Right lung (tissue), 10 donors: ENCODE data around the gene MRPL3. TPM values are rescaled to one million over a fixed set of nuclear protein-coding genes. Genes with fewer than 3 reads are reported as not detected.

Experiments
- DNase-seq, 2 donors: peaks; one replicate each; pipeline ENCODE4 v3.0.0-alpha.2; 2013
- long read RNA-seq, 8 donors: transcript quantifications; one replicate each; lab custom pipeline, GENCODE V29; 2026
- polyA plus RNA-seq, 5 donors: library from polyadenylated mRNA; unstranded; fragments of 120-200 nt; gene quantifications; one replicate each; pipeline versions ENCODE4 v1.2.1 to v1.2.3, GENCODE V29; 2013; ENCODE audit warnings: inconsistent platforms in 1 of 5, low replicate concordance in 1 of 5; ENCODE audit not compliant: insufficient read length in 5 of 5, insufficient read depth in 1 of 5

The MRPL3 gene
- 10 to 100 TPM; 77.0 to 97.9 (median 87.4) TPM for polyA plus RNA-seq
- long read RNA-seq, donor 1, transcript MRPL3-208 (4 exons, 813 nt): minor isoform, 7 of 73 reads
- long read RNA-seq, donor 1, transcript MRPL3-201 (10 exons, 1,706 nt): major isoform, 48 of 73 reads
- long read RNA-seq, donor 1, partial matches to known transcripts: 16 of 73 reads
- long read RNA-seq, donor 1, other reads (novel, unspliced or antisense): 0 of 73 reads
- long read RNA-seq, donor 2, transcript MRPL3-201 (10 exons, 1,706 nt): major isoform, 33 of 38 reads
- long read RNA-seq, donor 2, partial matches to known transcripts: 5 of 38 reads
- long read RNA-seq, donor 2, other reads (novel, unspliced or antisense): 0 of 38 reads
- long read RNA-seq, donor 3, transcript MRPL3-201 (10 exons, 1,706 nt): major isoform, 39 of 46 reads
- long read RNA-seq, donor 3, partial matches to known transcripts: 5 of 46 reads
- long read RNA-seq, donor 3, other reads (novel, unspliced or antisense): 0 of 46 reads
- long read RNA-seq, donor 4, transcript MRPL3-201 (10 exons, 1,706 nt): major isoform, 19 of 33 reads
- long read RNA-seq, donor 4, transcript MRPL3-208 (4 exons, 813 nt): minor isoform, 8 of 33 reads
- long read RNA-seq, donor 4, partial matches to known transcripts: 6 of 33 reads
- long read RNA-seq, donor 4, other reads (novel, unspliced or antisense): 0 of 33 reads
- long read RNA-seq, donor 5, transcript MRPL3-201 (10 exons, 1,706 nt): major isoform, 46 of 68 reads
- long read RNA-seq, donor 5, partial matches to known transcripts: 17 of 68 reads
- long read RNA-seq, donor 5, other reads (novel, unspliced or antisense): 0 of 68 reads
- long read RNA-seq, donor 6, transcript MRPL3-201 (10 exons, 1,706 nt): major isoform, 49 of 99 reads
- long read RNA-seq, donor 6, partial matches to known transcripts: 42 of 99 reads
- long read RNA-seq, donor 6, other reads (novel, unspliced or antisense): 0 of 99 reads
- long read RNA-seq, donor 7, transcript MRPL3-201 (10 exons, 1,706 nt): major isoform, 31 of 34 reads
- long read RNA-seq, donor 7, partial matches to known transcripts: 0 of 34 reads
- long read RNA-seq, donor 7, other reads (novel, unspliced or antisense): 0 of 34 reads
- long read RNA-seq, donor 8, transcript MRPL3-201 (10 exons, 1,706 nt): major isoform, 18 of 28 reads
- long read RNA-seq, donor 8, transcript MRPL3-208 (4 exons, 813 nt): minor isoform, 5 of 28 reads
- long read RNA-seq, donor 8, partial matches to known transcripts: 5 of 28 reads
- long read RNA-seq, donor 8, other reads (novel, unspliced or antisense): 0 of 28 reads

DNA sequence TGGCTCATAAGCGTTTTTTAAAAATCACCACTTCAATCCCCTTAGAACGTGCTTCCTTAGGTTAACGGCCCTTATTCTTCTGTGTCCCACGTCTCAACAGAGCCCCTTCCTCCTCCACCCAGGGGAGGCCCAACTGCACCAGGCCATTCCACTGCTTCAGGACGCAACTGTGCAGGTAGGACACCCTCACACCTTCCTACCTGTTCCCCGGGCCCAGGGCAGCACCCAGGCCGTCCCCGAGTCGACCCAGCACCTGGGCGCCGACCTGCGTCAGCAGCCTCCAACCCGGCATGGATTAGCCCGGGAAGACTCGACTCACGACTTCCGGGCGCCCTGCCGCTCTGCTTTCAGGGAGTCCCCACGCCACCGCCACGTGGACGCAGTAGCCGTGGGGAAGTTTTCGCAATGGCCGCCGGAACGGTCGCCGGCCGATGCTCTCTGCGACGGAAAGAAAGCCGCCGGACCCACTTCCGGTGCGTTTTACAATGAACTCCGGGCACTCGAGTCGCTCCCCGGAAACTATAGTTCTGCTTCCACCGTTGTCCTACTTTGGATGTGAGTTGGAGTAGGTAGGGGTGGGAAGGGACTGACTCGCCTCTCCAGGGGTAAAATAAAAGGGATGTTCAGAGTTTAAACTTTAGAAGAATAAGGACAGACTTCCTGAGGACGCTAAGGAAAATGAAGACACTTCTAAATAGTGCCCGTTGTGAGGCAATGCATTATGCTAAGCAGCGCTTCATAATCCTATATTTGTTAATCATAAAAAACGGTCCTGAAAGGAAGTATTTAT, at the start of gene MRPL3:
Gene MRPL3 (minus strand): TSS at position 442 of the 790 bp plus-strand sequence. CDS start 150 bp downstream, at position 292.
- DNase-seq: peak; percentile 78 to 82

DNA sequence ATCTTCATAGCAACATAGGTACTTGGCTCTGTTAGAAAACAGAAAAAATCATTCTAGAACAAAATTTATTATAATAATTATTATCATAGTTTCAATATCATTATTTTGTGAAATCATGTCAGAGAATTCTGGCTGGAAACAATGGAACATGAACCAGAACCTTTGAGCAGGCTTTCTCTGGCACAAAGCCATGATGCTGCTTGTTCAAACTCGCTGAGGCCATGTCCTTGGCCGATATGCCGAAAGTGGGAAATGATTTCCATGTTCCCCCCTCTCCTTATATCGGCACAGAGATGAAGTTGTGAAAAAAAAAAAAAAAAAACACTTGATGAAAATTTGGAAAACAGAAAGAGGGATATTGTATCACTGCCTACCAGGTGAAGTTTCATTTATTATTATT, 49.0 kb upstream of the MRPL3 start:
- no peak for DNase-seq

DNA sequence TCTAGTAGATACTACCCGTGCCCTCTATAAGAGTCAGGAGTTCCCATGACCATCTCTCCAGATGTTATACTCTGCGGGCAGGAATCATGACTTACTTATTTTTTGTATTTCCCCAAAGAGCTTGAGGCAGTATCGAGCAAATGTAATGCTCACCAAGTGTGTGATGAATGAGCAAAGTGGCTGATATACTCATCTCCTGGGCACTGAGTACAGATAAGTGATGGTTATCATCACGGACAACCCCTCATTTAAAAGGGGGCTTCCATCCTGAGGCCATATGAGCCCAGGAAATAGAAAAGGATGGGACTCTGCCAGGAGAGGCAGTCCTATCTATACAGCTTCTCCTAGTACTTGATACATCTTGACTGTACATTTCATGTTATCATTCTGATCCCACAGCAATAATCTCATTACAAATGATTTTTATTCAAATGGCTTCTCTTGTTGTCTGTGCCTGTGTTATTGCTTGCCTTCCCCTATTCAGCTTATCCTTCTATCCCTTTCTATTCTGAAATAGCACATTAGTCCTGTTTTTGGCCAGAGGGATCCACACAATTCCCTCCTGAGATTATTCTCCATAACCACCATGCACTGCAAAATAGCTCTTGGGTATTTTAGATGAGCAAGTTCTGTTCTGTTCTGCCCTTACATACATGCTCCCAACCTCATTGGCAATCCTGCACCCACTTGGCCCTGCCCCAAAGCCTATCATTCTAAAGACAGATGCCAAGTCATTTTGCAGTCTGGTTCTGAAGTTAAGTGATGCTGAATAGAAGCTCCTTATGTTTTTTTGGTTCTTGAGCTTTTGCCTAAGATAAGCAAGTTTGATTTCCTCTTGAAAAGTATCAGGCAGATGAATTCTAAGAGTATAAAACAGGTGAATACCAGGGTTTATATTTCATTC, 48.0 kb upstream of the MRPL3 start:
- no peak for DNase-seq

DNA sequence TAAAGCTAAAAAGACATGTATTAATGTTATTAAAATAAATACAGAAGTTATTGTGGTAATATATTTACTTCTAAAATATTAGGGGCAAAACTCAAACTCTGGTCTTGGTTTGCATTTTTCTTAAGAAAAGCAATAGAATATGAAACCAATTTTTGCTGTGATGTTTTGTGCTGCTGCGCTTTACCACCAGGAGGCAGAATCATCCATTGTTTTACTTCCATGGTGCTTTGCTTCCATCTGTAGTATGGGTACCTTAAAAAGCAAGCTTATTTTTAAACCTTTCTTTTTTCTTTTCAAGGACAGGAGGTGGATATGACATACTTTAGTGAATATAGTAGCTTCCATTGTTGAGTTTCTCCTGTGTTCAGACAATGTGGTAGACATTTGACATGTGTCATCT, 46.6 kb upstream of the MRPL3 start:
- DNase-seq: no peak

DNA sequence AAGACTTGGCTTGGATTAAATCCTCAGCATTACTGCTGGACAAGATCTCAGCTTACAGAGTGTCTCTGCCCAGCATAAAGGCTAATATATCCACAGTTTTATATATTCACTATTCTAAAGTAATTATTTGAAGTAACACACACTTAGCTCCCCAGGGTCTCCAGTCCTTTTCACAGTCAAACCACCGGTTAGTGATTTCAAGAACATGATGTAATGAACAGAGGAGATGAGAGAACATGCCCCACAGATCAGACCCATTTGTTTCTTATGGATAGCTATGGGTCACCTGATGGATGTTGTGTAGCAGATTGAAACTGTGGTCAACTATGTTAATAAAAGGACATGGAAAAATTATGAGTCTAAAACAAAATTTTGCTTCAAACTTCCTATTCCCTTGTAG, 44.8 kb upstream of the MRPL3 start:
- DNase-seq: no peak

DNA sequence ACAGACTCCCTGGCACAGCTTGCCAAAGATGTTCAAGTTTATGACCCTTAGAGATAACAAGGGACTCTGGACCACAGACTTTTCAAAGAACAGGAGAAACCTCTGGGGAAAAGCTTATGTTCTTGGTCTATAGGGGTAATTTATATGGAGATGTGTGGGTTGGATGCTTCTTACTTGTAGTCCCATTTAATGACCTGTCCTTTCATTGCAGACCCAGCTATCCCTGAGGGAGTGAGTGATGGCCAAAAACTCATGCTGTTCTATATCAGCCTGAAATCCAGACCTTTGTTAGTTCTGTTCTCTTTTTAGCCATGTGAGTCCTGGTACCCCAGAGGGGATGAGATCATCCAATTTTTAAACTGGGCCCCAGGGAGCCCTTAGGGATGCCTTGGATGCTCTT, 43.7 kb upstream of the MRPL3 start:
- DNase-seq: no peak

DNA sequence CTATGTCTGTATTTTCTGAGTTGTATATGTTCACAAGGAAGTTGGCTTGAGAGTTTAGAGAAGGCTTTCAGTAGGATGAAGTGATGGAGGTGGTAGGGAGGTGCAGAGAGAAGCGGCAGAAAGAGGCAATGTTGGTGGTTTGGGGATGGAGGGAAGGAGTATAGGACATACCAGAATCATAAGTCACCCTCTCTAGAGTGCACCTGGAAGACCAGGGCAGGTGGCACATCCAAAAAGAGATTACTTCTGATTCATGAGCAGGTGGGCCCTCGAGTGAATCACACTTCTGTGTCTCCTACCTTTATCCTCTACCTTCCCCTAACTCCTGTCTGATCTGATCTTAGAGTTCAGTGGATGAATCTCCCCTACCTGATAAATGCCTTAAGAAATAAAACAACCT, 41.8 kb upstream of the MRPL3 start:
- DNase-seq: no peak

DNA sequence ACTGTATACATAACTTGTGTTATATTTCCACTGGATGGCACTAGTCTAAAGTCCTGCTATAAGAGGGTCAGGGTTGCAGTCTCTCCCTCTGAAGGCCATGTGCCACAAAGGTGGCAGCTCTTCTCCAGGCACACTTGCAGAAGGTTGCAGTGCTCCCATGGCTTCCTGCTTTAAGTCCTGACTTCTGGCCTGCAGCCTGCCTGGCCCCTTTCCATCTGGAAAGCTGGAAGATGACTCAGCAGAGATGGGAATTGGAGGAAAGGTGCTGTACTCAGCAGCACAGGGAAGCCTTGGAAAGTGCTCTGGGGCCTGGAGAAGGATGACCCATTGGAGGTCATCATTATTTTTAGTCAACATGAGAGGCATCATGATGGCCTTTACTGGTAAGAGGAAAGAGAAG, 40.9 kb upstream of the MRPL3 start:
- no peak for DNase-seq

DNA sequence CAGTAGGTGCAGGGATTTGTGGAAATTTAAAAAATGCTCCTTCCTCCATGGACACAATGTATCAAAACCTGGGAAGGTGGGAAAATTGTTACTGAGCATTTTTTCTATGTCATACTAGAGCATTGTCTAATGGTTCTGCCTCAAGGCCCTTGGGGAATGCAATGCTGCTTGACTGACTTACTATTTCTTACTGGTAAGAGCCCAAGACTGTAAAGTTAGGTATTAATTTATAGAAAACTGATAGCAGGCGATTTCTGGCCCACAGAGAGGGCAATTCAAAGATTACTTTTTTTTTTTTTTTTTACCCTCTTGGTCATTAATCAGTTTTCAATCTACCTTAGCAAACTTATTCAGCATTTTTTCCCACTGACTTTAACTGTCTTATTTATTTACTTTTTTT, 38.5 kb upstream of the MRPL3 start:
- no peak for DNase-seq

DNA sequence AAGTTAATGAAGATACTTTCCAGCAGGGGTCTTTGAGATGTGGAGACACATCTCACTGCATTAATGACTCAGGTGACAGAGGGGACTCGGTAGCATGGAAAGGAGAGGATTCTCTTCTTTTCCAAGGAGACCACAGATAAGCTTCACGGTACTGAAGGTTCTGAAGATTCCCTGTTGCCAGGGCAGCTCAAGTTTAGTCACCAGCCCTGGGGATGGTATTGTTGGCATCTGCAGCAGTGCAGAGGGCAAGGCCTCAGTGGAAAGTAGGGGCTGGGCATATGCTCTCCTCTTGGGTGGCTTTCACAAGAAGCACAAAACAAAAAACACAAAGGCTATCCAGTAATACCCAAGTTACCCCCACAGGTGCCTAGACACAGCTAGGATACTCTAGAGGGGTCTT, 38.0 kb upstream of the MRPL3 start:
- DNase-seq: no peak

DNA sequence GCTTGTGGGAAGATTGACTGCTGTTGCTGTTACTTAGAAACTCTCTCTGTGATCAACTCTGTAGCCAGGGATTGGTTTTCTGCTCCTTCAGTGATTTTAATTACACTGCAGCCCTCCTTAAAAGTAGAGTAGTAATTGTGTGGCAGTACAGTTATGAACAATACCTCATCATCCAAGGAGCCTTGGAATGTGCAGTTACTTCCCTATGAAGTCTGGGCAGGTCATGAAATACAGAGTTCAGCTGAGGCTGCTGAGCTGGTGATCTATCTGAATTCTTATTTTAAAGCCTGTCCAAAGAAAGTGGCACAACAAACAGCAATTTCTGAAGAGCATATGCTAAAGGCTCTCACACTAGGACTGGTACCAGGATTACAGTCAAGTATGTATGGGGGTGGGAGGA, 37.4 kb upstream of the MRPL3 start:
- DNase-seq: no peak

DNA sequence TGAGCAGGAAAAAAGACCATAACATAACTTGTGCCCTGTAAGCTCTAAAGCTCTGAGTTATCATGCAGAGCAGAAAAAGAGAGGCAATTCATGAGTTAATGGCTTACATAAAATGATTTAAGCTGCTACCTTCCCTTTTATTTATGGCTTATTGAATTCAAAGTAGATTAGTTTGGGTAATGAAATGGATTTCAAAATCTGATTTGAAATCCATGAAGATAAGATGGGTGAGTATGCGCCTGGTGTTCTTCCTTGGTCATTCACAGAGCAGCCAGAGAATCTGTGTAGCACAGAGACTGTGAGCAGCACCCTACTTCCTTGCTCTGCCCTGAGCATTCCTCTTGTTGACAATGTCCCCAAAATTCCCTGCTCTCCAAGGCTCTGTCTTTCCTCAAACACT, 36.2 kb upstream of the MRPL3 start:
- no peak for DNase-seq

DNA sequence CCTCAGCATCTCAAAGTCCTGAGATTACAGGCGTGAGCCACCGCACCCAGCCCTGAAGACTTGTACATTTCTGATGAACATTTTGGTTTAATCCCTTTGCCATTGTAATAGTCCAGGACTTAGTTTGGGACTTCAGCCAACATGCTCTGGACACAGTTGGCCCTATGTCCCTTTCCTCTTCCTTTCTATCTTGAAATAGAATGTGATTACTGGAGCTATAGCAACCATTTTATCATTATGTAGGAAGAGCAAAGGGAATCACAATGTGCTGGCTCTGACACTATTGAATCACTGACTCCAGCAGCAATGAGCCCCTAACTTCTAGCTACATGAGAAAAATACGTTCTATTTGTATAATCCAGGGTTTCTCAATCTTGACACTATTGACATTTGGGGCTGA, 34.8 kb upstream of the MRPL3 start:
- DNase-seq: no peak

DNA sequence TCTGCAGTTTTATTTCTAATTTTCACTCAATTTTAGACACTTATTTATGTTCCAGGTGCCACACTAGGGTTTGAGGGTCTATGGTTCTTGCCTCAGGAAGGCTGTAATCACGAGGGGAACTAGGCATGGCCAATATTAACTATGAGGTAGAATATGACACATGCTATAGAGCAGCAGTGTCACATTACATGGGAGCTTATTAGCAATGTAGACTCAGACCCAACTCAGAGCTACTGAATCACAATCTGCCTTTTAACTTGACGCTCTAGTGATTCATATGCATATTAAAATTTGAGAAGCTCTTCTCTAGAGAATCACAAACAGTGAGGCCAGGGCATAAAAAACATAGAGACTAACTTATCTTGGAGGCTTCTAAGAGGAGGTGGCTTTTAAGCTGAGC, 32.8 kb upstream of the MRPL3 start:
- no peak for DNase-seq

DNA sequence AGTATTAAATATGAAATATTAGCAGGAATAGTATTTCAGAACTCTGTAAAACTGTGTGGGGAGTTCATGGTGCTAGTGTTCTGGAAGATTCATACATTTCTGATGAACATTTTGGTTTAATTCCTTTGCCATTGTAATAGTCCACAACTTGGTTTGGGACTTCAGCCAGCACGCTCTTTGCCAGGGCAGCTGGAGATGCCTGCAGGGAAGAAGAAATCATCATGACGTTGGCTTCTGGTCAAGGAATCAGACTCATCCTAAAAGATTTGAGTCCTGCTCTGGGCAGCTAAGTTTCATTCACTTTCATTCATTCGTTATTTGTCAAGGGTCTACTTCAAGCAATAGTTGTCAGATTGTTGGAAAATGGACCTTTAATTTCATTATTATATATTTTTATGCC, 32.4 kb upstream of the MRPL3 start:
- no peak for DNase-seq

DNA sequence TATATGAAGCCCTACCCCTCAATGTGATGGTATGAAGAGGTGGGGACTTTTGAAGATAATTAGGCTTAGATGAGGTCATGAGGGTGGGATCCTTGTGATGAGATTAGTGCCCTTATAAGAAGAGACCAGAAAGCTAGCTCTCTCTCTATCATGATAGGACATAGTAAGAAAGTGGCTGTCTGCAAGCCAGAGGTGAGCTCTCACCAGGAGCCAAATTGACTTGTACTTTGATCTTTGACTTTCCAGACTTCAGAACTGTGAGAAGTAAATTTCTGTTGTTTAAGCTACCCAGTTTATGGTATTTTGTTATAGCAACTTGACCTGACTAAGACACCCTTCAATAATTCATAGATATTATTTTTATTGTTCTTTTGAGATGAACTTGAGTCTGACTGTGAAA, 29.9 kb upstream of the MRPL3 start:
- DNase-seq: no peak

DNA sequence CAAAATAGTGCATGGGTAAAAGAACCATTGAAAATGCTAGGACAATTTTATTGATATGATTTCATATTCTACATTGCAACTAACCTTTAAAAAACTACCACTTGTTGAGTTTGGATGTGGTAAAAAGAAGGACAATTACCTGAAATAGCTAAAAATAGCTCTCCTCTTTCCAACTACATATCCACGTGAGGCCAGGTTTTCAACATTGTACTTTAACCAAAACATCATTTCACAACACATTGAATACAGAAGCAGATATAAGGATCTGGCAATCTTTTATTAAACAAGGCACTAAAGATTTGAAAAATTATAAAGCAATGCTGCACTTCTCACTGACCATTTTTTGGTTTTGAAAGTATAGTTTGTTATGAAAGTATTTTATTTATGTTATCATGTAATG, 28.1 kb upstream of the MRPL3 start:
- DNase-seq: no peak

DNA sequence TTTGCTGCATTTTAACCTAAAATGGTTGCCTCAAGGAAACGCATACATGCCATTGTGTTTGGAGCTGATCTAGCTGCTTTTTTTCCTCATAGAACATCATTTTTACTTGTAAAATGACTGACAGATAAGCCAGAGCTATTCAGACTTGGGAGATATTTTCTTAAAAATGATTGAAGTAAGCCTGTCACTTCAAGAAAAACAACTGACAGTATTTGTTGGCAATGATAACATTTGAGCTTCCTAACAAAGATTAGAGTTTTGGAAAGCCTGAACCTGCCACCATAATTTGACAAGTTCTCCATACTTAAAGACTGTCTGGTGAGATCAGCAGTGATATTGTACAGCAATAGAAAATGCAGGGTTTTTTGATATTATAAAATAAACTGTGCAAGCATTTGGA, 27.6 kb upstream of the MRPL3 start:
- DNase-seq: no peak

DNA sequence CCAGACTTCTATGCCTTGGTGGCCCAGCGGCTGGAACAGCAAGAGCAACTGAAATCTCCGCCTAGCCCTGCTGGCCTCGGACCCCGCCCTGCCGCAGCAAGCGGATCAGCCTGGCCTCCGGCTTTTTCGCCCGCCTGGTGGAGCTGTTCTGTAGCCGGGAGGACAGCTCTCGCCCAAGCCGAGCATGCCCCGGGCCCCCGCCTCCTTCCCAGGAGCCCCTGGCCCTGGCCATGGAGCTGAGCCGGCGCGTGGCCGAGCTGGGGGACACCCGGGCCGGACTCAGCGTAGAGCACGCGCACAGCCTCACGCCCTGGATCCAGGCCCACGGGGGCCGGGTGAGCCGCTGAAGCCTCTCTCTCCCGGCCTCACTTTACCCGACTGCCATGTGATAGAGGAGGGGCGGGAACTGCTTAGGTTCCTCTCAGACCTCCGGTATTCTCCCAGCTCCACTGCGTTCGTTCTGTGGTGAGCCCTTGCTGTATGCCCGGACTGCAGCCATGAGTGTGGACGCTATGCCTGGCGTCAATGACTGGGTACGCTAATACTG, 24.1 kb upstream of the MRPL3 start:
- DNase-seq: peak; percentile 33 to 48

DNA sequence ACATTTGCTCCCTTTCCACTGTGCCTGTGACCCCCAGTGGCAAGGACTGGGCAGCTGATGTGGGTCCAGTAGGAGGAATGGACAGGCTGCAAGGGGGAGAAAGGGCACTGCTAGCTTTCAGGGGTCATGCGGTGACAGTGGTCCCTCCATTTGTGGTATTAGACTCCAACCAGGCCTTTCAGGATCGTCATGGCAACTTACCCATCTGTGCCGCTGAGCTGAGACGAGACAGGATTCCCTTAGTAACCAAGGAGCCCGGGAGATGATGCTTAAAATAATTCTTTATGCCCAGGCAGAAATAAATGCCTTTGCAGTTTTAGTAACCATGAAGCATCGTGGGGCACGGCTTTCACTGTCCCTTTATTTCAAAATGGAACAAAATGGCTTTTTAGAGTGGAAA, 15.9 kb upstream of the MRPL3 start:
- no peak for DNase-seq
